GM12878 (cell line): ENCODE data around the gene BAZ1B. TPM values are rescaled to one million over a fixed set of nuclear protein-coding genes. Genes with fewer than 3 reads are reported as not detected.

Source experiments
- ATAC-seq: fragments of 200-7000 bp; cut with Tn5 transposase; 3 replicates; pipeline ENCODE4 v1.9.1; 2020; ENCODE audit warnings: mild to moderate bottlenecking, moderate library complexity
- BruUV-seq: library from RNA; stranded (reverse); fragments of 400-500 nt; replicated peaks from 2 replicates; lab custom pipeline; 2021; lab: Mats Ljungman, UMichigan
- CTCF ChIA-PET: fragments of 300-600 bp; sonication (Branson Sonifier 250); formaldehyde crosslinking; extraction: SDS; loops from one replicate; lab custom pipeline; 2021; ENCODE audit warnings: inconsistent platforms; lab: Yijun Ruan, JAX
- POLR2A ChIA-PET: fragments of 350-600 bp; formaldehyde crosslinking; extraction: SDS; loops from one replicate; lab custom pipeline; 2021; ENCODE audit warnings: inconsistent platforms; lab: Charles Lee
- RAD21 ChIA-PET: fragments of 300-600 bp; sonication (Branson Sonifier 250); formaldehyde crosslinking; loops from one replicate; lab custom pipeline; 2023; ENCODE audit warnings: antibody characterized with exemption; ENCODE audit not compliant: unreplicated experiment; lab: Charles Lee
- SMC1A ChIA-PET: fragments of 300-600 bp; sonication (Branson Sonifier 250); formaldehyde crosslinking; loops from one replicate; lab custom pipeline; 2023; ENCODE audit not compliant: unreplicated experiment, uncharacterized antibody; lab: Charles Lee
- DNase-seq: peaks from one replicate; pipeline ENCODE4 v3.0.0-alpha.2; 2011; ENCODE audit warnings: low read depth, low spot score
- FAIRE-seq: peaks from 3 replicates; lab custom pipeline; 2011; peaks lifted over from hg19 to GRCh38; lab: Jason Lieb, UNC
- H2AFZ ChIP-seq: 2 replicates; pipeline ENCODE4 v1.6.0; 2011; ENCODE audit warnings: low read depth, low read length, control low read depth; ENCODE audit not compliant: control insufficient read depth
- H3K27ac ChIP-seq: 2 replicates; pipeline ENCODE4 v1.5.1; 2011; ENCODE audit warnings: control low read depth; ENCODE audit not compliant: control insufficient read depth, insufficient read depth
- H3K27me3 ChIP-seq, 2 experiments: replicated peaks in 1 of 2; 2 replicates each; pipeline versions ENCODE4 v1.6.0 to v1.6.1; 2011; ENCODE audit warnings: low read length in 1 of 2; ENCODE audit not compliant: control insufficient read depth in 2 of 2, insufficient read depth in 2 of 2
- H3K36me3 ChIP-seq, 2 experiments: 2 replicates each; pipeline ENCODE4 v1.5.1; 2011; ENCODE audit warnings: low read length in 1 of 2; ENCODE audit not compliant: control insufficient read depth in 2 of 2, insufficient read depth in 2 of 2
- H3K4me1 ChIP-seq: 2 replicates; pipeline ENCODE4 v1.6.1; 2011; ENCODE audit warnings: mild to moderate bottlenecking, low read length, moderate library complexity, mixed read lengths; ENCODE audit not compliant: control insufficient read depth, insufficient read depth
- H3K4me2 ChIP-seq: 2 replicates; pipeline ENCODE4 v1.6.0; 2011; ENCODE audit warnings: control low read depth; ENCODE audit not compliant: control insufficient read depth, insufficient read depth
- H3K4me3 ChIP-seq: fragments of 200-600 bp; sonication (generic); 2 replicates; pipeline ENCODE4 v1.5.1; 2016
- H3K79me2 ChIP-seq: 2 replicates; pipeline ENCODE4 v1.6.0; 2011; ENCODE audit warnings: low read length; ENCODE audit not compliant: control insufficient read depth, insufficient read depth
- H3K9ac ChIP-seq: 2 replicates; pipeline ENCODE4 v1.8.0; 2011; ENCODE audit warnings: low read length, control low read depth, mixed read lengths; ENCODE audit not compliant: control insufficient read depth, insufficient read depth
- H3K9me3 ChIP-seq: replicated peaks from 3 replicates; pipeline ENCODE4 v1.5.1; 2011; ENCODE audit warnings: mild to moderate bottlenecking, low read length; ENCODE audit not compliant: control insufficient read depth, insufficient read depth
- H4K20me1 ChIP-seq: 2 replicates; pipeline ENCODE4 v1.6.0; 2011; ENCODE audit not compliant: control insufficient read depth, insufficient read depth
- BHLHE40 ChIP-seq, 2 experiments: fragments of 450-650 bp in 1 of 2; IDR thresholded peaks; 2 replicates each; pipeline ENCODE4 v1.6.1; 2011 to 2017; ENCODE audit warnings: low read depth in 2 of 2, borderline replicate concordance in 1 of 2, improper control_type of control experiment in 1 of 2, low read length in 1 of 2, mild to moderate bottlenecking in 1 of 2
- HCFC1 ChIP-seq: fragments of 150-350 bp; IDR thresholded peaks from 2 replicates; pipeline ENCODE4 v1.6.1; 2014; ENCODE audit warnings: low read length
- MLLT1 ChIP-seq: fragments of 450-650 bp; IDR thresholded peaks from 2 replicates; pipeline ENCODE4 v1.6.1; 2016; ENCODE audit warnings: mild to moderate bottlenecking
- REST ChIP-seq: IDR thresholded peaks from 2 replicates; pipeline ENCODE4 v1.6.1; 2012; ENCODE audit warnings: mild to moderate bottlenecking, low read depth, low read length
- ZNF384 ChIP-seq: IDR thresholded peaks from 2 replicates; pipeline ENCODE4 v1.6.1; 2012; ENCODE audit warnings: low read depth, mild to moderate bottlenecking, low read length, improper control_type of control experiment, borderline replicate concordance
- WGBS: methylation state at CpG from one replicate; pipeline ENCODE4 v1.1.6; 2016; ENCODE audit warnings: low lambda C conversion rate; ENCODE audit not compliant: insufficient replicate concordance, insufficient coverage; ENCODE audit errors: missing lambda C conversion rate; 5-methylcytosine and 5-hydroxymethylcytosine counted together
- in situ Hi-C: fragments of 300-500 bp; cut with MboI; formaldehyde crosslinking; loops from 9 replicates; pipeline ENCODE4 v1.14.3; 2018; ENCODE audit warnings: mixed read lengths
- intact Hi-C: fragments of 100-400 bp; cut with micrococcal nuclease; formaldehyde crosslinking; loops from one replicate; pipeline ENCODE4 v1.14.2; 2022; ENCODE audit not compliant: unreplicated experiment
- polyA plus RNA-seq, 11 experiments: library from polyadenylated mRNA; depleted of rRNA in 4 of 11; unstranded in 6 of 11; stranded (reverse) in 5 of 11; fragments of >200 nt; fragmentation: Nextera tagmentation in 4 of 11; fragmentation: Illumina TruSeq in 1 of 11; extraction: Ambion mirVana in 4 of 11; extraction: Trizol in 1 of 11; gene quantifications; 1 replicate in 1 of 11; 2 replicates in 10 of 11; pipeline versions ENCODE4 v1.2.1 to v1.2.3, GENCODE V29; 2011 to 2016; ENCODE audit warnings: inconsistent platforms in 2 of 11, missing spikeins in 2 of 11, low read depth in 1 of 11
- total RNA-seq, 4 experiments: library from RNA; depleted of rRNA in 3 of 4; stranded (reverse); fragments of >200 nt in 3 of 4; fragmentation: Illumina TruSeq in 1 of 4; extraction: Trizol in 1 of 4; gene quantifications; 2 replicates each; pipeline versions ENCODE4 v1.2.1 to v1.2.3, GENCODE V29; 2013 to 2021

Gene BAZ1B
- total and polyA plus RNA-seq, 10 of the 15 experiments (the other 5 are each of a cell fraction or from before 2014, with no cell fraction given): 14.0 to 77.4 (median 36.2) TPM

DNA sequence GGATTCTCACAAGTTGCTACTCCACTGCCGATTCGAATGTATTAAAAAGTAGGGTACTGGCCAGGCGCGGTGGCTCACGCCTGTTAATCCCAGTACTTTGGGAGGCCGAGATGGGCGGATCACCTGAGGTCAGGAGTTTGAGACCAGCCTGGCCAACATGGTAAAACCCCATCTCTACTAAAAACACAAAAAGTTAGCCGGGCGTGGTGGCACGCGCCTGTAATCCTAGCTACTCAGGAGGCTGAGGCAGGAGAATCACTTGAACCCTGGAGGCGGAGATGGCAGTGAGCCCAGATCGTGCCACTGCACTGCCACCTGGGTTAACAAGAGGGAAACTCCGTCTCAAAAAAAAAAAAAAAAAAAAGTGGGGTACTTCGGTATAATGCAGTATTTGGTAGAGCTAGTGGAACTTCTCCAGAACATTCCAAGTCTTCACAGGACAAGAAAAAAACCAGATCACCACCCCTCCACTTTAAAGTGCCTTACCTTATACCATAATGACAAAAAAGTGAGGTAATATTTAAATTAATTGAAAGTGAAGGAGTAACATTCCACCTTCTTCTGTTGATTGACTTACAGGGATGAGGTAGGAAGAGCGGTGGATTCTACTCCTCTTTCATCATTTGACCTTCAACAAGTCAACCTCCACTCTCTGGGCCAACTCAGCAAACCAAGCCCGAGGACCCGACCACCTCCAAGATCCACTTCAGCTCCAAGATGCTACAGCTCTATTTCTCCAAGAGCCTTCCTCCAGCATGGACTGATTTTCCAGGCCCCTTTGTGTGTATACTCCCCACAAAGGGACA, 2.0 kb downstream of the BAZ1B start:
- Histone ChIP-seq H3K79me2 (peaks cover 70% of the 10 kb centered on the region), H3K27me3 (no peaks in the 10 kb centered on the region), H3K9me3 (no peaks in the 10 kb centered on the region; the same call in 2 of the 3 replicates), H2AFZ (no peak overlapping the region), H4K20me1 (no peaks in the 10 kb centered on the region), H3K36me3 (peaks cover 7 to 16% of the 10 kb centered on the region in 2 experiments; a peak in 3 of 4 replicates), H3K4me2 (peak overlapping the region; percentile 76), H3K27ac (peak overlapping the region; percentile 91), H3K9ac (peak overlapping the region; percentile 80), H3K4me3 (peak overlapping the region; percentile 76), H3K4me1 (peaks cover 5% of the 10 kb centered on the region; the same call in 1 of the 2 replicates)
- no TSS peak for BruUV-seq
- ChIA-PET POLR2A (interaction anchor here (0.6 to 4.2 kb wide), 5 partner anchors 20 to 477 kb away, joined by 3 to 41 read pairs (median 3); partner anchors contain the start of genes BCL7B and TBL2), SMC1A (interaction anchor here (0.6 to 2.2 kb wide), 8 partner anchors 12 to 75 kb away, joined by 3 to 9 read pairs (median 3); partner anchors contain the start of genes BCL7B and TBL2), RAD21 (interaction anchor here (0.8 to 3.3 kb wide), 7 partner anchors 8 to 63 kb away, joined by 3 to 21 read pairs (median 4); partner anchors contain the start of genes BCL7B and TBL2), CTCF (interaction anchor here (0.6 to 1.8 kb wide), 9 partner anchors 8 to 213 kb away, joined by 3 to 9 read pairs (median 4); no protein-coding TSS in a partner anchor)
- no peak for FAIRE-seq
- in situ Hi-C loops (no loop called here), intact Hi-C loops (loop anchor here (10.0 kb wide), 2 partner anchors 165 to 215 kb away; partner anchors contain the start of genes ABHD11, BUD23 and DNAJC30)
- ATAC-seq: no peak
- TF ChIP-seq ZNF384 (peak; percentile 35), MLLT1 (peak; percentile 51; the same call in 1 of the 2 replicates), BHLHE40 (IDR thresholded peaks at IDR 0.05; ENCODE audit: borderline replicate concordance in 1 of 2, low read depth in 2 of 2, low read length in 1 of 2) (0 out of 4 replicates have a peak, but pooled peaks of 1 of the 2 experiments have one; percentile 13), HCFC1 (no peak), REST (no peak)
- WGBS: 30% methylated on average over 16 of the region's 18 CpGs
- DNase-seq: no peak
